Neutrophil (primary cell): Measurements from ENCODE around the gene SLC11A2.
"Not testable (repeated sequence)": the region's sequence is repeated elsewhere in the genome, so short reads cannot be mapped to it uniquely, and the experiment has no call there.

Source experiments
- H3K27ac ChIP-seq: fragments of 200-600 bp; sonication (generic); 2 replicates; pipeline ENCODE4 v1.5.1; 2016; ENCODE audit warnings: mild to moderate bottlenecking, moderate library complexity
- H3K27me3 ChIP-seq: fragments of 200-600 bp; sonication (generic); 2 replicates; pipeline ENCODE4 v1.6.0; 2016; ENCODE audit warnings: mild to moderate bottlenecking
- H3K36me3 ChIP-seq: fragments of 200-600 bp; sonication (generic); 2 replicates; pipeline ENCODE4 v1.5.1; 2017
- H3K4me1 ChIP-seq, 2 experiments: fragments of 200-600 bp in 1 of 2; sonication (generic) in 1 of 2; 1 replicate in 1 of 2; 2 replicates in 1 of 2; pipeline versions ENCODE4 v1.5.1 to v1.6.1; 2013 to 2016; ENCODE audit warnings: low read depth in 1 of 2, low read length in 1 of 2, mild to moderate bottlenecking in 1 of 2, moderate library complexity in 1 of 2; ENCODE audit not compliant: control insufficient read depth in 1 of 2, insufficient read depth in 1 of 2
- H3K4me3 ChIP-seq, 2 experiments: fragments of 200-600 bp in 1 of 2; sonication (generic) in 1 of 2; 1 replicate in 1 of 2; 2 replicates in 1 of 2; pipeline ENCODE4 v1.5.1; 2013 to 2016; ENCODE audit warnings: low read depth in 1 of 2, low read length in 1 of 2, mild to moderate bottlenecking in 1 of 2, moderate library complexity in 1 of 2
- H3K9me3 ChIP-seq: fragments of 200-600 bp; sonication (generic); 2 replicates; pipeline ENCODE4 v1.5.1; 2016
- CTCF ChIP-seq: fragments of 200-600 bp; sonication (generic); IDR thresholded peaks from 2 replicates; pipeline ENCODE4 v1.5.1; 2016; ENCODE audit warnings: antibody characterized with exemption

The SLC11A2 gene

GRCh38 chr12:51019927-51020326 is 6.3 kb downstream of the SLC11A2 start:
- no peaks in the 10 kb centered on the region for H3K9me3 ChIP-seq
- no peaks in the 10 kb centered on the region for H3K36me3 ChIP-seq
- peaks cover 10 to 16% of the 10 kb centered on the region in 2 experiments for H3K4me1 ChIP-seq
- no peak overlapping the region for H3K27ac ChIP-seq
- TF ChIP-seq CTCF, result no peak
- no peaks in the 10 kb centered on the region for H3K27me3 ChIP-seq
- no peak overlapping the region for H3K4me3 ChIP-seq

- Histone ChIP-seq H3K27me3 (no peaks in the 10 kb centered on the region), H3K4me3 (no peak overlapping the region), H3K27ac (no peak overlapping the region), H3K36me3 (no peaks in the 10 kb centered on the region), H3K4me1 (peaks cover under 1 to 7% of the 10 kb centered on the region in 2 experiments), H3K9me3 (no peaks in the 10 kb centered on the region)
- TF ChIP-seq CTCF, result no peak
Measured at GRCh38 chr12:51018956-51019355, 7.2 kb downstream of the SLC11A2 start.

- Histone ChIP-seq H3K4me3 (no peak overlapping the region), H3K36me3 (no peaks in the 10 kb centered on the region), H3K27me3 (no peaks in the 10 kb centered on the region), H3K9me3 (no peaks in the 10 kb centered on the region), H3K27ac (no peak overlapping the region), H3K4me1 (peaks cover 0 to 6% of the 10 kb centered on the region in 2 experiments)
- no peak for TF ChIP-seq CTCF
Measured at GRCh38 chr12:51017452-51017851, 8.7 kb downstream of the SLC11A2 start.

- H3K27ac ChIP-seq, H3K36me3 ChIP-seq, H3K9me3 ChIP-seq, H3K27me3 ChIP-seq, H3K4me1 ChIP-seq, H3K4me3 ChIP-seq: not testable (repeated sequence)
Measured at GRCh38 chr12:51014467-51014866, 11.7 kb downstream of the SLC11A2 start.

GRCh38 chr12:51013441-51013840 is 12.7 kb downstream of the SLC11A2 start:
- H3K4me3 ChIP-seq, result no peak overlapping the region
- no peaks in the 10 kb centered on the region for H3K27me3 ChIP-seq
- H3K9me3 ChIP-seq, result no peaks in the 10 kb centered on the region
- no peaks in the 10 kb centered on the region for H3K36me3 ChIP-seq
- peaks cover 6 to 8% of the 10 kb centered on the region in 2 experiments for H3K4me1 ChIP-seq
- H3K27ac ChIP-seq, result no peak overlapping the region
- no peak for TF ChIP-seq CTCF

GRCh38 chr12:51012570-51013236 is 13.5 kb downstream of the SLC11A2 start:
- no peak overlapping the region for H3K4me3 ChIP-seq
- H3K9me3 ChIP-seq, result no peaks in the 10 kb centered on the region
- no peak overlapping the region for H3K27ac ChIP-seq
- H3K4me1 ChIP-seq, result peaks cover 6 to 8% of the 10 kb centered on the region in 2 experiments
- peaks cover under 1% of the 10 kb centered on the region for H3K36me3 ChIP-seq
- no peaks in the 10 kb centered on the region for H3K27me3 ChIP-seq
- TF ChIP-seq CTCF, result no peak
